Spinal cord (tissue), 10 donors: ENCODE results near the gene FBLN1. TPM values are rescaled to one million over a fixed set of nuclear protein-coding genes. Genes with fewer than 3 reads are reported as not detected.

Source experiments
- DNase-seq, 6 donors: peaks; one replicate each; pipeline versions ENCODE4 v3.0.0 to v3.0.0-alpha.2; 2013 to 2015; ENCODE audit warnings: low spot score in 6 of 6, low read depth in 4 of 6
- H3K27ac ChIP-seq: one replicate; pipeline ENCODE4 v1.5.1; 2013; ENCODE audit warnings: low read depth, low read length, control low read depth
- H3K27me3 ChIP-seq: one replicate; pipeline ENCODE4 v1.6.1; 2013; ENCODE audit warnings: low read length; ENCODE audit not compliant: control insufficient read depth, insufficient read depth
- H3K36me3 ChIP-seq: one replicate; pipeline ENCODE4 v1.6.1; 2013; ENCODE audit warnings: low read length; ENCODE audit not compliant: control insufficient read depth, insufficient read depth
- H3K4me1 ChIP-seq: one replicate; pipeline ENCODE4 v1.6.1; 2013; ENCODE audit warnings: low read length; ENCODE audit not compliant: control insufficient read depth, insufficient read depth
- H3K4me3 ChIP-seq: one replicate; pipeline ENCODE4 v1.5.1; 2013; ENCODE audit warnings: low read depth, low read length, control low read depth
- H3K9me3 ChIP-seq: one replicate; pipeline ENCODE4 v1.6.1; 2013; ENCODE audit warnings: low read length; ENCODE audit not compliant: control insufficient read depth, insufficient read depth
- WGBS: methylation state at CpG from one replicate; pipeline ENCODE4 v1.1.5; 2013; ENCODE audit warnings: missing lambda C conversion rate; ENCODE audit not compliant: insufficient coverage; 5-methylcytosine and 5-hydroxymethylcytosine counted together
- polyA plus RNA-seq, 2 donors: library from polyadenylated mRNA; unstranded; fragments of 120-200 nt; gene quantifications; one replicate each; pipeline ENCODE4 v1.2.1, GENCODE V29; 2013; ENCODE audit not compliant: insufficient read length in 2 of 2
- total RNA-seq, 2 donors: library from RNA; depleted of rRNA in 1 of 2; stranded (reverse); fragments of 120-200 nt in 1 of 2; fragments of >200 nt in 1 of 2; gene quantifications; one replicate each; pipeline versions ENCODE4 v1.2.3 to v1.2.4, GENCODE V29; 2013 to 2014
- donor health status: healthy.

The FBLN1 gene
- total and polyA plus RNA-seq, 4 donors = 69.4 to 260 (median 132) TPM

GRCh38 chr22:45475063-45475747 lies 27.5 kb upstream of the FBLN1 start:
- H3K27ac ChIP-seq = peak overlapping the region; percentile 25
- DNase-seq = no peak

DNA sequence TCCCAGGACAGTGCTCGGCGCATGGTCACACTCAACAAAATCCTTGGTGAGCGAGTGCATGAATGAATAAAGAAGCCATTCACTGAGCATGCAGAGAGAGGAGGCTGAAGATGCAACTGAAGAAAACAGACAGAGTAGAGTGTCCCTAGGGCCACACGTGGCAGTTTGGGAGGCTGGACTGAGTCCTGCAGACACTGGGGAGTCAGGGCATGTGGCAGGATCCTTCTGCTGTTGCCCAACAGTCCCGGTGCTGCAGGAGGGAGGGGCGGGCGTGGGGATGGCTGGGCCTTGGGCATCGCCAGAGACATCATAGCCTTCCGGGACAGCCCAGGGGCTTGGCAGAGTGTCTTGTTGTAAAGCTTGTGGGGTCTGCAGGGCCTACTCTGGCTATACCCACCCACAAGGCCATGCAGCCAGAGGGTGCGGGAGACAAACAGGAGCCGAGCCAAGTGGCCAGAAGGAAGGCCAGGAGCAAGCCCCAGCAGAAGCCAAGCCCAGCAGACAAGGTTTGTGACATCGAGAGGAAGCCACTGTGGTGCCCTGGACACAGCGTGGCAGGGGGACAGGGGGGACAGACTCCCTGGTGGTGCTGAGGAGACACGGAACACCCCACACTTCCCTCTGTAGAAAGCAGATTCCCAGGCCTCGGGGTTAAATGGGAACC lies 26.7 kb upstream of the FBLN1 start:
- peaks cover 8% of the 10 kb centered on the region for H3K4me1 ChIP-seq
- H3K36me3 ChIP-seq = no peaks in the 10 kb centered on the region
- H3K9me3 ChIP-seq = no peaks in the 10 kb centered on the region
- H3K4me3 ChIP-seq = no peak overlapping the region
- peak in 1 of 6 donors; percentile 5 for DNase-seq
- H3K27ac ChIP-seq = peak overlapping the region; percentile 25
- WGBS = 70% methylated on average over 12 of the region's 15 CpGs
- H3K27me3 ChIP-seq = no peaks in the 10 kb centered on the region

More at GRCh38 chr22:45475063-45475747, 27.5 kb upstream of the FBLN1 start:
- no peaks in the 10 kb centered on the region for H3K9me3 ChIP-seq
- 75% methylated on average over 1 of the region's 8 CpGs for WGBS
- no peak overlapping the region for H3K4me3 ChIP-seq
- H3K36me3 ChIP-seq = no peaks in the 10 kb centered on the region
- peaks cover 11% of the 10 kb centered on the region for H3K4me1 ChIP-seq
- no peaks in the 10 kb centered on the region for H3K27me3 ChIP-seq

DNA sequence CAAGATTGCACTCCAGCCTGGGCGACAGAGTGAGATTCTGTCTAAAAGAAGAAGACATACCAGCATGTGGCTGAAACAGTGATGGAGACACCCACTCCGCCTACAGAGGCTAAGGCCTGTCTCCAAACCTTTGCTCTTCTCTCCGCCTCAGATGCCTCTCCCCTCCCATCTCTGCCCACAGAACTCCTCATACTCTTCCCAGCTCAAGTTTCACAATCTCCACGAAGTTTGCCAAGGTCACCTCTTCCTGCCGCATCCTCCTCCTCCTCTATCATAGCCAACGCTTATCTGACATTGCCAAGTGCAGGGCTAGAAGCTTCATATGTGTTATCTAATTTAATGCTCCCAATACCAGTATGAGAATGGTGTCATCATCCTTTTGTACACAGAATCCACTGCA lies 25.9 kb upstream of the FBLN1 start:
- no peaks in the 10 kb centered on the region for H3K9me3 ChIP-seq
- no peaks in the 10 kb centered on the region for H3K36me3 ChIP-seq
- H3K4me3 ChIP-seq = no peak overlapping the region
- WGBS = 97% methylated on average over 3 of the region's 6 CpGs
- no peak overlapping the region for H3K27ac ChIP-seq
- DNase-seq = no peak
- H3K4me1 ChIP-seq = peaks cover 8% of the 10 kb centered on the region
- no peaks in the 10 kb centered on the region for H3K27me3 ChIP-seq

DNA sequence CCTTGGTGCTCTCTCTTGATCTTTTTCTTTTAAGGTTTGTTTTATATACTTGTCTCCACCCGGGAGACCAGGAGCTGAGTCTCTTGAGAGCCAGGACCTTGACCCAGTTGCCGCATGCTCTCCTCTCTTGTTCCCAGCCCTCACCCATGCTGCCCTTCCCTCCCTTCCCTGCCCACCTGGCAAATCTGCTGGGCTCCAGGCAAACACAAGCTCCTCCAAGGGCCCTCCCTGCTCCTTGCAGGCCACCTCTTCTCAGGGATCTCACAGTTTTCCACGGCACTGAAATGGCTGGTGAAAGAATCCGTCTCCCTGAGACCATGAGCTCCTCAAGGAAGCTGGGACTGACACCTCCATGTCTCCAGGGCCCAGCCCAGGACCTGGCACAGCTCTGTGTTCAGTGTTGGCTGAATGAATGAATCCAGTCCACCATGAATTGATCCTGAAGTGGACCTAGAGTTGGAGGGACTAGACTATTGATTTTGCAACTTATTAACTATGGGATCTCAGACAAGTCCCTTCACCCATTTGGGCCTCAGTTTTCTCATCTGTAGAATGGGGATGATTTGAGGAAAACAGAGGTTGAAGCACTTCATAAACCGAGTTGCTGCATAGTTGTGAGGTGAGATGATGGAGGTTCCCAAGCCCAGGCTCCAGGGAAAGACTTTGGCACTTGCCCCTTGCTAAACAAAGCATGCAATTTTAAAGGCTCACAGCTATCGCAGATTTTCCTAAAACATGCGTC lies 25.1 kb upstream of the FBLN1 start:
- peak overlapping the region; percentile 84 for H3K27ac ChIP-seq
- WGBS = 89% methylated on average over 7 of the region's 7 CpGs

DNA sequence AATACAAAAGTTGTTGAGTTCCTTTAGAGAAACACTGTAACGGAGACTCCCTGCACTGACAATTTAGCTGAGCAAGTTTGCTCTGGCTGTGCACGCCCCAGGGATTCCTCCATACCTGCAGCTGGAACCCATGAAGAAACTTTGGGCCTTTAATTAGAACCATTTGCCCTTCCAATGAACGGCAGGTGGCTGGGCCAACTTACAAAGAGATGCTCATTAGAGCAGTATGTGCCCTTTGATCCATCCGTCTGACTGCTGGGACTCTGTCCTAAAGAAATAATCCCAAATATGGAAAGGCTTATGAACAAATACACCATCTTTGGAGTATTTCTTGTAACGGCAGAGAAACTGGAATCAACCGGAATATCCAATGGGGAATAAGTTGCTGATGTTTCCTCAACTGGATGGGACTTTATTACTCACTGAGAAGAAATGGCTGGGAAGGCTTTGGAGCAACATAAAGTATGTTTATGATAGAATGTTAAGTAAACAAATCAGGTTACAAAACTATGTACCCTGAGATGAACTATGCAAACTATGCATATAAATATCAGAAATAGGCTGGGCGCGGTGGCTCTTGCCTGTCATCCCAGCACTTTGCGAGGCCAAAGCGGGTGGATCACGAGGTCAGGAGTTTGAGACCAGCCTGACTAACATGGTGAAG lies 24.4 kb upstream of the FBLN1 start:
- H3K4me1 ChIP-seq = peaks cover 8% of the 10 kb centered on the region
- peak overlapping the region; percentile 84 for H3K27ac ChIP-seq
- whole genome bisulfite sequencing = 74% methylated on average over 4 of the region's 11 CpGs
- H3K27me3 ChIP-seq = no peaks in the 10 kb centered on the region
- no peaks in the 10 kb centered on the region for H3K36me3 ChIP-seq
- peak in 1 of 6 donors; percentile 80 for DNase-seq
- H3K9me3 ChIP-seq = no peaks in the 10 kb centered on the region
- H3K4me3 ChIP-seq = no peak overlapping the region

More for the DNA sequence above, 25.1 kb upstream of the FBLN1 start:
- no peak for DNase-seq
- Histone ChIP-seq H3K9me3 (no peaks in the 10 kb centered on the region), H3K36me3 (no peaks in the 10 kb centered on the region), H3K4me3 (no peak overlapping the region), H3K4me1 (peaks cover 8% of the 10 kb centered on the region), H3K27me3 (no peaks in the 10 kb centered on the region)

- Histone ChIP-seq H3K27me3 (no peaks in the 10 kb centered on the region), H3K9me3 (no peaks in the 10 kb centered on the region), H3K36me3 (no peaks in the 10 kb centered on the region), H3K4me3 (no peak overlapping the region), H3K27ac (no peak overlapping the region), H3K4me1 (peaks cover 6% of the 10 kb centered on the region)
- no peak for DNase-seq
- no CpG with 5 or more reads among the region's 3 CpGs for WGBS
Measured at GRCh38 chr22:45480717-45481116, 22.0 kb upstream of the FBLN1 start.

- no CpG with 5 or more reads among the region's 5 CpGs for WGBS
- H3K27me3 ChIP-seq = no peaks in the 10 kb centered on the region
- H3K4me1 ChIP-seq = no peaks in the 10 kb centered on the region
- H3K36me3 ChIP-seq = no peaks in the 10 kb centered on the region
- H3K27ac ChIP-seq = no peak overlapping the region
- no peak for DNase-seq
- no peaks in the 10 kb centered on the region for H3K9me3 ChIP-seq
- H3K4me3 ChIP-seq = no peak overlapping the region
Measured at GRCh38 chr22:45481661-45482060, 21.0 kb upstream of the FBLN1 start.

DNA sequence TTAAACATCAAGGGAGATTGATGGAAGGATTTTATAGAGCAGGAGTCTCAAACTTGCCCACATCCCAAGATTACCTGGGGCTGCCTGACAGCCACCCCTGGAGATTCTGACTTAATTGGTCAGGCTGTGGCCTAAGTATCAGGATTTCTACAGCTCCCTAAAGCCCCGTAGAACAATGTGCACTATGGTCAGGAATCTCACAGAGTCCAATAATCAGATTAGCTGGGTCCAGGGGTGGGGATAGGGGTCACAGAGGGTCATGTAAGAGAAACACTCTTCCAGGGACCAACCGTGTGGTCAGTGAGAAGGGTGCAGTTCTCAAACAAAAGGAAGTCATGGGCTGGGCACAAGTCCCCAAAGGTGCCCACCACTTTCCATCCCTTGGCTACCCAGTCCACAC lies 20.5 kb upstream of the FBLN1 start:
- DNase-seq = no peak
- no peaks in the 10 kb centered on the region for H3K4me1 ChIP-seq
- 60% methylated on average over 1 of the region's 2 CpGs for whole genome bisulfite sequencing
- H3K27ac ChIP-seq = no peak overlapping the region
- H3K27me3 ChIP-seq = no peaks in the 10 kb centered on the region
- H3K36me3 ChIP-seq = no peaks in the 10 kb centered on the region
- no peaks in the 10 kb centered on the region for H3K9me3 ChIP-seq
- H3K4me3 ChIP-seq = no peak overlapping the region

DNA sequence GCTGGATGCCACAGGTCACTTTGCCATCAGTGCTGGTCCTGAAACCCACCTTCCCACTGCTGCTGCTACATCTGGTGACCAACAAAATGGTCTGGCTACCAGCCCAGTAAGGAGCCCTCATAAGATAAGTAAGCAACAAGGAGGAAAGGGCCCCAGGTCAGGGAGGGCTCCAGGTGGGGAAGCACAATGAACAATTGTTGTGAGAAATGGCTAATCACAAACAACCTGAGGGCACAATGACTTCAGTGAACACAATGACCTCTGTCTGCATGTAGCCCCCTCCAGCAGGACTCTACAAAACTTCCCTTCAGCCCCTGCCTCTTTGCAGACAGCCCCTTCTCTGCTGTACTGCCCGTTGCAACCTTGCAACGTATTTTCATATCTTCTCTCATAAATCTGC lies 19.4 kb upstream of the FBLN1 start:
- Histone ChIP-seq H3K27me3 (no peaks in the 10 kb centered on the region), H3K36me3 (no peaks in the 10 kb centered on the region), H3K27ac (no peak overlapping the region), H3K9me3 (no peaks in the 10 kb centered on the region), H3K4me3 (no peak overlapping the region), H3K4me1 (no peaks in the 10 kb centered on the region)
- 86% methylated on average over 2 of the region's 2 CpGs for WGBS
- no peak for DNase-seq
